SH-SY5Y (cell line): ENCODE results near the gene ACTRT2.

ENCODE experiments used
- GATA2 ChIP-seq: IDR thresholded peaks from 2 replicates; pipeline ENCODE4 v1.6.1; 2011; ENCODE audit warnings: mild to moderate bottlenecking, low read depth, low read length
- GATA3 ChIP-seq: IDR thresholded peaks from 2 replicates; pipeline ENCODE4 v1.6.1; 2011; ENCODE audit warnings: low read depth, mild to moderate bottlenecking, low read length, moderate library complexity

Gene ACTRT2

DNA sequence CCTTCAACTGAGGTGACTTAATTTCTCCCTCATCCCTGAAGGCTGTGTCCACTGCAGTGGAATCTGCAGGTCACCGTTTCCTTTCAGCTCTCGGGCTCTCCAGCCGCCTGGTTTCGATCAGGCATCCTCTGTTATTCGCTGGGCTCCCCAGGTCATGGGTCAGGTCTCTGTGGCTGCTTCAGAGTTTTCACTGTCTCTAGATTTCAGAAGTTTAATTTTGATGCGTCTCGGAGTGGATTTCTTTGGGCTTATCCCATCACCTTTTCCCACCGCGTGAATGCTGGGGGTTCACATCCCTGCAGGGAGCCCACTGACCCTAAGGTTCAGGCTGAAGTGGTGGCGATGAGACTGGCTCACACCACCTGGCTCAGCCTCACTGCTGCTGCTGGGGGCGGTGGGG, 3.3 kb downstream of the ACTRT2 start:
- no peak for TF ChIP-seq GATA2
- no peak for TF ChIP-seq GATA3

DNA sequence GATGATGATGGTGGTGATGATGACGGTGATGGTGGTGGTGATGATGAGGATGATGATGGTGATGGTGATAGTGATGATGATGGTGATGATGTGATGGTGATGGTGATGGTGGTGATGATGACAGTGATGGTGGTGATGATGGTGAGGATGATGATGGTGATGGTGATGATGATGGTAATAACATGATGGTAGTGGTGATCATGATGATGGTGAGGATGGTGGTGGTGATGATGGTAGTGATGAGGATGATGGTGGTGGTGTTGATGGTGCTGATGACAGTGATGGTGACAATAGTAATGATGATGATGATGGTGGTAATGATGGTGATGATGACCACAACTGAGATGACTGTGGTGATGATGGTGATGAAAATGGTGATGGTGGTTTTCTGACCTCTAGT, 4.9 kb downstream of the ACTRT2 start:
- TF ChIP-seq GATA3, result no peak

DNA sequence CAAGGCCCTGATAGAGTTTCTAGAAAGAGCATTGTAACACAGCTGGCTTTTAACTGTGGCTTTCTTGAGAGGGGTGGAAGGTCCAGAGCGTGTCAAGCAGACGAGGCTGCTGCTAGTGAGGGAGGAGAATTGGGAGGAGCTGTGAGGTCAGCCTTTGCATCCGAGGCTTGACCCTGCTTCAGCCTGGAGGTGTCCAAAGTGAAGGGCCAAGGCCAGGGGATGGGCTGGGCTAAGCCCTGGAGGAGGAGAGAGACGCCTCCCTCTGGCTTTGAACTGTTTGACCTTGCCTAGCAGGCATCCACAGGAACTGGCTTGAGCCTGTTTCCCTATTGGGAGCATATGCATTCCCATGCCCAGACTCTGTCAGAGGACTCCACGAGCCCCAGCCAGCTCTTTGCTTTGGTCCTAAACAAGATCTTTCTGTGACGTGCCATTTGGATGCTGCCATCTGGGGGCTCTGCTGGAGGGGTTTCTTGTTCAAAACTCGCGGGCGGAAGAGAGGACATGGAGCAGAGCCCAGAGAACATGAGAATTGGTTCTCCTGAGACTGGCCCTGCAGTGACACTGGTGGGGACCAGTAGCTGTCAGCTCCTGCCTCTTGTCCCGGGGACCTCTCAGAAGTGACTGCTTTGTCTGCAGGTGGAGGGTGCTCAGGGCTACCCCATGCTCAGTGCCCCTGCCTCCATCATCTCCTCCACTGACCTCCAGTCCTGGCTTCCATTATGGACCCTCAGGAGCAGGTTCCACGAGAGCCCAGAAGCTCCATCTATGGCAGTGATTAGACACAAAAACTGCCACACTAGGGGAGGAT, 5.5 kb downstream of the ACTRT2 start:
- TF ChIP-seq GATA3 (no peak), GATA2 (no peak)

DNA sequence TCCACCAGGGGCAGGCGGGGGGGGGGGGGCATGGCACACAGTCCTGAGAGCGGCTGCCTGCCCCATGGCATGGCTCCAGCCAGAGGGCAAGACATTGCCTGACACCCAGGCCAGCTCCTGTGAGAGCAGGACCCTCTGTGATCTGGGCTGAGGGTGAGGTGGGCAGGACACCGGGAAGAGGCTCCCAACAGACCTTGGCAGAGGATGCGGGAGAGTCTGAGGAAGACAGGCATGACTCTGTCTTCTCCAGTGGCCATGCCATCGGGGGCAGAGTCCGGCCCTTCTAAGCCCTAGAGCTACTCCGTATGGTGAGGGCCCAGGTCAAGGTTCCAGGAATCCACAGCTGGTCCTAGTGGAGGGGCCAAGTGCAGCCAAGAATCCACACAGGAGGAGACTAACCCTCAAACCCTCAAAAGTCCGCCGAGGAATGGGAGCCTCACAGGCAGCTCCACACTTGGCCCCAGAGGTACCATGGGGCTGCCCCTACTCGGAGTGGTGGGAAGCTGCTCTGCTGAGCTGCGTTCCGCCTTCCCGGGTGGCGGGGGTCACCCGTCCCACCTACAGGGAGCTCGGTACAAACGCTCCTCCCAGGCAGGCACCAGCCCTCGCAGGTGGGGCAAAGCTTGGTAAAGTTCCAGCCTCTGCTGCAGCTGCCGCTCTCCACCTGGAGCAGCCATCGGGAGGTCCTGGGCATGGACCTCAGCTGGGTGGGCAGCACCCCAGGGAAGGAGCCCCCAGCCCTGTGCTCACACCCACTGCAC, 6.5 kb downstream of the ACTRT2 start:
- TF ChIP-seq GATA2, result no peak
- TF ChIP-seq GATA3, result no peak

DNA sequence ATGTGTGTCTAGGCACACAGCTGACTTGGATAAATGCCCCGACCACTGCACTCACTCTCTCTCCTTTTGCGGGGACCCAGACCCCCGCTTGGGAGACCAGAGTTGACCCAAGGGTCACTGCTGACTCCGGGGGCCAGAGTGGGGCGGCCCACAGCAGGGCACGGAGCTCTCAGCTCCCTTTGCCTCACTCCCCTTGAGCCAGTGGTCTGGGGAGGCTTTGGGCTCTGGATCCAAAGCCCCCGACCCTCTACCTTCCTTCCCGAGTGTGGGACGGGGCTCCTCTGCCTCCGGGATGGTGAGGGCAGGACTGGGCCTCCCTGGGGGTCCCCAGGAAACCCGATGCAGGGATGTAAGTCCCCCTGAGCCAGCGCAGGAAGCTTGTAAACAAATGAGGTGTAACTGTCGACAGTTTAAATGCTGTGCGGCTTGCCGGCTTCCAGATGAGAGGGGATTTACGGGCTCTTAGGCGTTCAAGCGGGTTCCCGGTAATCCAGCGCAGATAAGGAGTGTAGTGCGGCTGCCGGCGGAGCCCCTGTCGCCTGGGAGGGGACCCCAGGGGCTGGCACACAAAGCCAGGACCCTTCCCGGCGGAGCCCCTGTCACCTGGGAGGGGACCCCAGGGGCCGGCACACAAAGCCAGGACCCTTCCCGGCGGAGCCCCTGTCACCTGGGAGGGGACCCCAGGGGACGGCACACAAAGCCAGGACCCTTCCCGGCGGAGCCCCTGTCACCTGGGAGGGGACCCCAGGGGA, 7.4 kb downstream of the ACTRT2 start:
- no peak for TF ChIP-seq GATA3
- no peak for TF ChIP-seq GATA2

DNA sequence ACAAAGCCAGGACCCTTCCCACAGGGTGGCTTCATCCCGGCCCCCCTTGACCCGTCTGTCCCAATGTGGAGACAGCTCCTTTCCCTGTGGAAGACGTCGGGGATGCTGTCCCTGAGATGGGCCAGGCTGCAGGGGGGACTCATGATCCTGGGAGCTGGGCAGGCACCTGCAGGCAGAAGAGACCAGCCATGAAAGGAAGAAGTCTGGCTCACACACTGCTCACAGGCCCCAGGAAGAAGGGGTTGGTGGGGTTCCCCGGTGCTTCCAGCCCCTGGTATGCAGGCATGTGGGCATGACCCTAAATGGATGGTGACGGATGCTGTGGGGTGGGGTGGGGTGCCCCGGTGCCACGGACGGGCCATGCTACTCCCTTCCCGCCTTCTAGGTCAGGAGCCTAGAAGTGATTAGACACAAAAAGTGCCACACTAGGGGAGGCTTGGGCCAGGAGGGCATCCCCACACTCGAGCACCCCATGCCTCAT, 8.3 kb downstream of the ACTRT2 start:
- TF ChIP-seq GATA3 (no peak), GATA2 (no peak)

DNA sequence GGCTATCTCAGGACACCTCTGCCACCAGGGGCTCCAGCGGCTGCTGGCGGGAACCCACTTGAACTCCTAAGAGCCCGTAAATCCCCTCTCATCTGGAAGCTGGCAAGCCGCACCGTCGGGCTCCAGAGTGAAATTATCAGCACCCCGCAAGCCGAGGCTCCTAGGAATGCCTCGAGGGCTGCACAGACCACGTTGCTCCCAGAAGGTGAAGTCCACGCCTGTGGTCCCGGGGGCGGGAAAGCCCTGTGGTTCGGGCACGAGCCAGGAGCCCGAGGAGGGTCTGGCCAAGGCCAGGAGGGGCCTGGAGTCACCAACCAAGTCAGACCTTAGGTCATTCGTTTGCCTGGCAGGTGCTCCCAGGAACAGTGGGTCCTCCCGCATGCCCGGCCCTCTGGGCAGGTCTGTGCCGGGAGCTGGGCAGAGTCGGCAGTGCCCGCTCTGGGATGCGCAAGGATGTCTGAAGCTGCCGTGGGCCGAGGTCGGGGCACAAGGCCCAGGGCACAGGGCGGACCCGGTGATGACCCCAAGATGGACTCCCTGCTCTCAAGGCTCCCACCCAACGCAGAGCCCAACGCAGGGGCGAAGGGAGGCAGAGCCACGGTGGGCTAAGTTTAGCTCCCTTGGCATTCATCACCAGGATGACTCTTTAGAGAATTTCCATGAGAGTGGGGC, 8.9 kb downstream of the ACTRT2 start:
- TF ChIP-seq GATA3 (no peak), GATA2 (no peak)

DNA sequence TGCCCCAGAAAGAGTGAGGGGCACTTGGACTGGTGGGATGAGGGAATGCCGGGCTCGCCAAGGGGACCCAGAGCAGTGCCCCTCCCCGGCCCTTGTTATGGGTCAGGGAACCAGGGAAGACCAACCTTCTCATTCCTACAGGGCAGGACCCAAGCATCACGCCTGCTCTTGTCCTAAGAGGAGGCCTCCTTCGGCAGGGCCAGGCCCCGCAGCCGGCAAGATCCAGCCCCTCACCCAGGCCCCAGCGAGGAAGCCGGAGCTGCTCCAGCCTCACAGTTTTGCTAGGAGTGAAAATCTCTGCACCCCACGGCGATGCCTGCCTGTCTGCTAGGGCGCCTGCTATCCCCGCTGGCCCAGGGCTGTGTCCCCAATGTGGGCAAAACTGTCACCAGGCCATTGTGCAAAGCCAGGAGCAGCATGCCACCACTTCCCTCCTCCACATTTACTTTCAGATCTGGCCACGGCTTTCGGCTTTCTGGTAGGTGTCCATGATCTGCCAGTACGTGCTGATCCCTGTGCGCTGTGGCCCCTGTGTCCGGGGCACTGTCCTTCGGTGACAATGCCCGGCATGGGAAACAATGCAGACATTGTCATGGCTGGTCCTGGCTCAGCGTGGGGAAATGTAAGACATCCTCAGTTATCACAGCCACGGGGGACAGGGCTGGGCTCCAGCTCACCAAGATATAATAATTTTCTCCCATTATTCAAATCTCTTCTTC, 9.6 kb downstream of the ACTRT2 start:
- TF ChIP-seq GATA2 (no peak), GATA3 (no peak)

DNA sequence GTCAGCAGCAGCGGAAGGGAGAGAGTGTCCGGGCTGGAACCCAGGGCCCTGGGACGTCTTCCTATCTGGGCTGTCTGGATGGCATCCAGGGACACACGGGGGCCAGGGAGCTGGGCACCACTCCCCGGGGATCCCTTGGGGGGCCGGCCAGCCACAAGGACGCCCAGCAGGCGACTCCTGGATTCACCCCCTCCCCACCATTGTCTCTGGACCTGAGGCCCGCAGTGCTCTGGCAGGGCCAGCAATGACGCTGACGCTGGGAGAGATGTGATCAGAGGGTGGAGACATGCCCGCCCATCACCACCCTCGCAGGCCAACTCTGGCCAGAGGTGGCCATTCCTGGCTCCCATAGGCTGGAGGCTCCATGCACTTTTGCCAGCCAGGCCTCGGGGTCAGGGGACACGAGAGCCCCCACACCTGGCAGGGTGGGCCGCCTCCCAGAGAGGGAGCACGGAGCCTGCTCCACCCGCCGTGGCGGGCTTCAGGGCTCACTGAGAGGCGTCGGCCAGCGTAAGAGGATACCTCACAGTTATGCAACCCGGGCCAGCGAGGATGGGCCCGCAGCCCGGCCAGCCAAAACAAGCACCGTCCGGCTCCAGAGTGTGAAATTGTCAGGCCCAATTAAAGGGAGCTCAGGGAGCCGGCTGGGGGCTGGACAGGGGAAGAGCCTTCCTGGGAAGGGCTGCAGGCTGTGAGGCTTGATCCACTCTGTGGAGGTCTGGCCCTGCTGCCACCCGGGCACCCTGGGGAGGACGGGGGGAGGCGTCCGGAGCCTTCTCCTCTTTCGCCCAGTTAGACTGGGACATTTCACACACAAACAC, 10.3 kb downstream of the ACTRT2 start:
- TF ChIP-seq GATA3 (no peak), GATA2 (no peak)

DNA sequence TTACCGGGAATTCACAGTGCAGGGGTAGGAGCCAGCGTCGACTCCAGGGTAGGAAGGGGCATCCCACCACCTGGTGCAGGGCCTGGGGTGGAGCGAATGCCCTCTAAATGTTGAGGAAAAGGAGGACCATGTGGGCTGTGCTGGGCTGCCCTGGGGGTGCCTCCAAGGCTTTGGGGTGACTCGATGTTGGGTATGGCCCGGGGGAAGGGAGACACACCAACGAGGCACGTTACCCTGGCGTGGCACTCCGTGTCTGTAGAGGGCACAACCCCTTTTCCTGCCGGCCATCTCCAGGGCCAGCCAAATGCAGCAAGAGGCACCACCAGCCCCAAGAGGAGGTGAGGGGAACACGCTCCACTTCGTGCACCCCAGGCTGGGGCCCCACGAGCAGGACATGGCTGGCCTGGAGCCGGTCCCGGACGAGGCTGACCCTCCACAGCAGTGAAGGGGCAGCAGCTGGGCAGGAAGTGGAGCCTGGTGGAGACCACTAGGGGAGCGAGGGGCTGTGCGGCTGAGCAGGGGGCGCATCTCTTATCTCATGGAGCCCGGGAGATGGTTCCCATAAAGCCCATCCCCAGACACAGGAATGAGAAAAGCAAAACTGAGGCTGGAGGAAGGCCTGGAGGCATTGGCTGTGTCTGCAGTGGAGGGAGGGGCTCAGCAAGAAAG, 11.2 kb downstream of the ACTRT2 start:
- TF ChIP-seq GATA2 (no peak), GATA3 (no peak)

DNA sequence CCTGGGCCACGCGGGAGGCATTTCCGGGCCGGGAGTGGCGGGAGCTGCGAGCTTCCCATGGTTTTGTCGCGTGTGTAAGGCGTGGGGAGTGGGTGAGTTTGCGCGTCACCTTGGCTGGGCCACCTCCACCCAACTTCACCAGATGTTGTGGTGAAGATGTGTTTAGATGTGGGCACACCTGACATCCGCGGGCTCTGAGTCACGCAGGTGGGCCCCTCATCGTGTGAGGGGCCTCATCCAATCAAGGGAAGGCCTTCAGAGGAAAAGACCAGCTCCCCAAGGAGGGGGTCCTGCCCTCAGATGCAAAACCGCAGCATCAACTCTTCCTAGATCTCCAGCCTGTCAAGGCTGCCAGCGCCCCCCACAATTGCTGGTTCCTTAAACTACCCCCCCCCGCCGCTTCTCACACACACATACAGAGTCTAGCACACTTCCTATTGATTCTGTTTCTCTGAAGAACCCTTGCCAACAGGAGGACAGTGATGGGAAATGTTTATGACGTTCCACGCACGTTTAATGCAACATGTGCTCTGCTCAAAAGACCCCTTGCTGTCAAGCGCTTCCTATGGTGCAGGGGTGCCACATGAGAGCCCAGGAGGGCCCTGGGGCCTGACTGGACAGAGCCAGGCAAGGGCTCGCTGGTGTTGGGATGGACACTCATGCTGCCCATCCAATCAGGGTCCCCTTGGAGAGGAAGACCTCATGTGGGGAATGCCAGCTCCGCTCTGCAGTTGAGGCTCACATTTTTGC, 11.9 kb downstream of the ACTRT2 start:
- TF ChIP-seq GATA2, result no peak
- no peak for TF ChIP-seq GATA3
